ENCODE data around the gene VAC14. TPM values are rescaled to one million over a fixed set of nuclear protein-coding genes. Genes with fewer than 3 reads are reported as not detected.
A peak's percentile ranks its signal among the peaks of the same experiment; 100 is the strongest.

Gene VAC14
- total RNA-seq, 1 donor from 2014 or later = 16.1 TPM

DNA sequence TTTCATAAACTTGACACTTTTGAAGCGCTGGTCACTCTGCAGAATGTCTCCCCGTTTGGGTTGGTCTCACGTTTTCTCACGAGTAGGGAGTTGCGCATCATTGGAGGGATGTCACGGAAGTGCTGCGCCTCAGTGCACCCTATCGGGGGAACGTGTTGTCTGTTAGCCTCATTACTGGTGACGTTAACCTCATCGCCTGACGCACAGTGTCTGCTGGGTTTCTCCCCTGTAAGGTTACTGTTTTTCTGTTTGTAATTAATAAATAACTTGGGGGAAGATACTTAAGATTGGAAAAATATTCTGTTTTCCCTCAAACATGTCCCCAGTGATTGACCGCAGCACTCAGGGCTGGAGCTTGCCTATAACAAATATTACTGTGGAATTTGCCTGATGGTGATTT, 26.7 kb downstream of the VAC14 start:
- no peak overlapping the region for H2AFZ ChIP-seq (replicated peaks)
- H3K9me3 ChIP-seq (ENCODE audit: low read depth) = no peaks in the 10 kb centered on the region
- no peak overlapping the region for H3K27ac ChIP-seq
- Mint-ChIP-seq H3K4me1 (peaks cover 11% of the 10 kb centered on the region), H3K27ac (no peak overlapping the region), H3K9me3 (peaks cover 2% of the 10 kb centered on the region), H3K36me3 (peaks cover 10% of the 10 kb centered on the region), H3K27me3 (ENCODE audit: insufficient read depth, low read depth) (peaks cover 11% of the 10 kb centered on the region), H3K4me3 (no peak overlapping the region)
- no peaks in the 10 kb centered on the region for H3K27me3 ChIP-seq
- no peak for TF ChIP-seq EZH2 (IDR thresholded peaks at IDR 0.05)
- no peak for TF ChIP-seq EZH2phosphoT487 (IDR thresholded peaks at IDR 0.05)
- TF ChIP-seq CTCF (IDR thresholded peaks at IDR 0.05) = no peak
- peaks cover 8% of the 10 kb centered on the region for H4K20me1 ChIP-seq (ENCODE audit: low read depth)
- no peak for DNase-seq (ENCODE audit: low spot score)
- no peaks in the 10 kb centered on the region for H3K36me3 ChIP-seq
- H3F3A ChIP-seq (ENCODE audit: low read depth) = peaks cover 10% of the 10 kb centered on the region
- H3K4me1 ChIP-seq = no peaks in the 10 kb centered on the region
- H3K4me3 ChIP-seq = no peak overlapping the region
- H3K79me2 ChIP-seq (ENCODE audit: low read depth) = no peaks in the 10 kb centered on the region
- no peak overlapping the region for H3K4me2 ChIP-seq
- no peak overlapping the region for H3K9ac ChIP-seq

DNA sequence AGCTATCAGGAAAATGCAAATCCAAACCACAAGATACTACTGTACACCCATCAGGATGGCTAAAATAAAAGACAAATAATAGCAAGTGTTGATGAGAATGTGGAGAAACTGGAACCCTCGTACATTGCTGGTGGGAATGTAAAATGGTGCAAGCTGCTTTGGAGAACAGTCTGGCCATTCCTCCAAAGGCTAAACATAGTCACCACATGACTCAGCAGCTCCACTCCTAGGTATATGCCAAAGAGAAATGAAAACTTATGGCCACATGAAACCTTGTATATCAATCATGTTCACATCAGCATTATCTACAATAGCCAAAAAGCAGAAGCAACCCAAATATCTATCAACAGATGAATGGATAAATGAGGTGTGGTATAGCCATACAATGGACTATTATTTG, 28.5 kb downstream of the VAC14 start:
- no peaks in the 10 kb centered on the region for H3K4me1 ChIP-seq
- Mint-ChIP-seq H3K9me3 (no peaks in the 10 kb centered on the region), H3K27ac (no peak overlapping the region), H3K27me3 (ENCODE audit: insufficient read depth, low read depth) (peaks cover 7% of the 10 kb centered on the region), H3K4me1 (peaks cover 3% of the 10 kb centered on the region), H3K36me3 (peaks cover 8% of the 10 kb centered on the region), H3K4me3 (no peak overlapping the region)
- no peaks in the 10 kb centered on the region for H3K79me2 ChIP-seq (ENCODE audit: low read depth)
- no peaks in the 10 kb centered on the region for H3K27me3 ChIP-seq
- H3K27ac ChIP-seq = no peak overlapping the region
- no peak overlapping the region for H3K4me2 ChIP-seq
- DNase-seq (ENCODE audit: low spot score) = no peak
- H4K20me1 ChIP-seq (ENCODE audit: low read depth) = peaks cover 7% of the 10 kb centered on the region
- no peak overlapping the region for H2AFZ ChIP-seq (replicated peaks)
- no peaks in the 10 kb centered on the region for H3K36me3 ChIP-seq
- no peak overlapping the region for H3K4me3 ChIP-seq
- H3F3A ChIP-seq (ENCODE audit: low read depth) = no peaks in the 10 kb centered on the region
- H3K9me3 ChIP-seq (ENCODE audit: low read depth) = no peaks in the 10 kb centered on the region
- no peak overlapping the region for H3K9ac ChIP-seq
- no peak for TF ChIP-seq EZH2phosphoT487 (IDR thresholded peaks at IDR 0.05)
- TF ChIP-seq CTCF (IDR thresholded peaks at IDR 0.05) = no peak
- TF ChIP-seq EZH2 (IDR thresholded peaks at IDR 0.05) = no peak

DNA sequence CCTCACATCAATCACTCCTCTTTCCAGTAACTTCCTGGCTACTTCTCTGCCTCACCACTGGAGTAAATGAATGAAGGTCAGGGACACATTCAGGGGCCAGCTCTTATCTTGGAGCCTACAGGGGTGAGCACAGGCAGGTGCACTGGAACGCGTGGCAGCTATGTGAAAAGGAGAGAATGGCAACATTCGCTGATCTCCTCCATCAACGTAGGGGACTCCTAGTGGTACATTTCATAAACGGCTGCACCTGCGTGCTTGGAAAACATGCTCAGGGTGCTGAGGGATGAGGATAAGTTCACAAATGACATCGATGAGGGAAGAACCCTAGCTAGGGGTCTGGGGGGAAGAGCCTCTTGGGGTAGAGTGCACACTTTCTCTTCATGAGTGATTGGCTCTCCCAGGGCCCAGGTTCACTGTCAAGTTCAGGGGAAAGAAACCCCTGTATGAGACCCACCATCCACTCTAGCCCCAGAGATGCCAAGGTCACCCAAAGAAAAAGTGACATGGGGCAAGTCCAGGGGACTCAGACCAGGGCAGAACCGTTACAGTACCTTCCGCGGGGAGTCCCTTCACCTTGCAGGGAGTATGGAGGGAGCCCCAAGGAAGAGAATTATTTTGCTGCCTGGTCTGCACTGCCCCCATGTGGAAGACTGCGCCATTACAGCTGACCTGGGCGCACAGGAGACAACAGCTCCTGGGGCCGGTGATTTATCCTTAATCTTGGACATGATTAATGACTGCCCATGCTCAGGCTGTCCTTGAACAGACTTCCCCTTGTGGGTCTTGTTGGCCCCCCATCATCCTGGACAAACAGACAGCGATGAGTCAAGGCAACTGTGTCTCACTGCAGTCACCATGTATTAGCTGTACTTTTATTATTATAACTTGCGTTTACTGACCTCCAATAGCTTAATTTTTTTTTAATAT, 30.1 kb downstream of the VAC14 start:
- H3K27me3 ChIP-seq = no peaks in the 10 kb centered on the region
- H4K20me1 ChIP-seq (ENCODE audit: low read depth) = peaks cover 7% of the 10 kb centered on the region
- Mint-ChIP-seq H3K4me3 (no peak overlapping the region), H3K36me3 (peaks cover 8% of the 10 kb centered on the region), H3K9me3 (no peaks in the 10 kb centered on the region), H3K27ac (no peak overlapping the region), H3K27me3 (ENCODE audit: insufficient read depth, low read depth) (peaks cover 5% of the 10 kb centered on the region), H3K4me1 (peaks cover 3% of the 10 kb centered on the region)
- peak; percentile 64 for DNase-seq (ENCODE audit: low spot score)
- H3K79me2 ChIP-seq (ENCODE audit: low read depth) = no peaks in the 10 kb centered on the region
- H3K27ac ChIP-seq = no peak overlapping the region
- TF ChIP-seq EZH2 (IDR thresholded peaks at IDR 0.05) = no peak
- peak; percentile 90 for TF ChIP-seq CTCF (IDR thresholded peaks at IDR 0.05)
- H3K4me1 ChIP-seq = no peaks in the 10 kb centered on the region
- H3K9ac ChIP-seq = no peak overlapping the region
- no peak overlapping the region for H3K4me3 ChIP-seq
- no peaks in the 10 kb centered on the region for H3K9me3 ChIP-seq (ENCODE audit: low read depth)
- no peak overlapping the region for H2AFZ ChIP-seq (replicated peaks)
- no peaks in the 10 kb centered on the region for H3K36me3 ChIP-seq
- no peak overlapping the region for H3K4me2 ChIP-seq
- no peaks in the 10 kb centered on the region for H3F3A ChIP-seq (ENCODE audit: low read depth)
